GM12864 (cell line): ENCODE measurements around the gene DNASE1L1.

Experiments
- DNase-seq: peaks from one replicate; pipeline ENCODE4 v3.0.0-alpha.2; 2011; ENCODE audit warnings: low read depth
- H3K4me3 ChIP-seq: 2 replicates; pipeline ENCODE4 v1.5.1; 2011; ENCODE audit warnings: mild to moderate bottlenecking, low read depth, low read length, control low read depth
- CTCF ChIP-seq: IDR thresholded peaks from 2 replicates; pipeline ENCODE4 v1.5.1; 2011; ENCODE audit warnings: low read depth, mild to moderate bottlenecking, moderate library complexity, low read length, control low read depth, inconsistent platforms; ENCODE audit errors: missing control alignments

The DNASE1L1 gene

GRCh38 chrX:154368630-154369448 lies 40.2 kb downstream of the DNASE1L1 start:
- TF ChIP-seq CTCF: no peak
- DNase-seq: peak; percentile 59

GRCh38 chrX:154367474-154368308 lies 41.4 kb downstream of the DNASE1L1 start:
- no peak for DNase-seq

More at GRCh38 chrX:154368630-154369448, 40.2 kb downstream of the DNASE1L1 start:
- peak overlapping the region; percentile 71 for H3K4me3 ChIP-seq

GRCh38 chrX:154366666-154367055 lies 42.4 kb downstream of the DNASE1L1 start:
- no peak for TF ChIP-seq CTCF
- H3K4me3 ChIP-seq: no peak overlapping the region
- no peak for DNase-seq

More at GRCh38 chrX:154367474-154368308, 41.4 kb downstream of the DNASE1L1 start:
- H3K4me3 ChIP-seq: no peak overlapping the region
- TF ChIP-seq CTCF: no peak

- H3K4me3 ChIP-seq: no peak overlapping the region
- no peak for TF ChIP-seq CTCF
- no peak for DNase-seq
Observed at GRCh38 chrX:154365997-154366665, 42.9 kb downstream of the DNASE1L1 start.

GRCh38 chrX:154365052-154365600 lies 43.9 kb downstream of the DNASE1L1 start:
- no peak for TF ChIP-seq CTCF
- H3K4me3 ChIP-seq: no peak overlapping the region
- DNase-seq: no peak

GRCh38 chrX:154363706-154364439 lies 45.2 kb downstream of the DNASE1L1 start:
- DNase-seq: no peak
- TF ChIP-seq CTCF: no peak
- no peak overlapping the region for H3K4me3 ChIP-seq
